Type B pancreatic cell (in vitro differentiated cells): ENCODE measurements around the gene SHROOM4. TPM values are rescaled to one million over a fixed set of nuclear protein-coding genes. Genes with fewer than 3 reads are reported as not detected.
A peak's percentile ranks its signal among the peaks of the same experiment; 100 is the strongest.

ENCODE experiments used
- DNase-seq: peaks from one replicate; pipeline ENCODE4 v3.0.0; 2021; ENCODE audit warnings: mixed read lengths; ENCODE audit not compliant: unreplicated experiment; ENCODE audit errors: extremely low spot score
- H3K27ac Mint-ChIP-seq: 2 replicates; pipeline ENCODE4 v1.8.0; 2021; ENCODE audit warnings: mild to moderate bottlenecking, mixed read lengths
- H3K27me3 Mint-ChIP-seq: 2 replicates; pipeline ENCODE4 v1.8.0; 2021; ENCODE audit warnings: mixed read lengths
- H3K36me3 Mint-ChIP-seq: 2 replicates; pipeline ENCODE4 v1.8.0; 2021; ENCODE audit warnings: mixed read lengths
- H3K4me1 Mint-ChIP-seq: one replicate; pipeline ENCODE4 v1.8.0; 2021; ENCODE audit warnings: mixed read lengths; ENCODE audit not compliant: unreplicated experiment
- H3K4me3 Mint-ChIP-seq: 2 replicates; pipeline ENCODE4 v1.8.0; 2021; ENCODE audit warnings: mild to moderate bottlenecking, mixed read lengths
- H3K9me3 Mint-ChIP-seq: 2 replicates; pipeline ENCODE4 v1.8.0; 2021; ENCODE audit warnings: mixed read lengths
- CTCF ChIP-seq: fragments of 200-600 bp; sonication (generic); conservative IDR thresholded peaks from 2 replicates; pipeline ENCODE4 v1.5.0; 2021; ENCODE audit warnings: antibody characterized with exemption, mild to moderate bottlenecking
- total RNA-seq: library from RNA; stranded (reverse); gene quantifications from 2 replicates; pipeline ENCODE4 v1.2.1, GENCODE V29; 2021; ENCODE audit warnings: low replicate concordance

The SHROOM4 gene
- total RNA-seq, 1 donor from 2014 or later = 13.3 TPM

GRCh38 chrX:50721764-50722521 lies 92.1 kb downstream of the SHROOM4 start:
- peaks cover 20% of the 10 kb centered on the region for H3K4me1 Mint-ChIP-seq
- peak overlapping the region; percentile 25 for H3K27ac Mint-ChIP-seq
- no peaks in the 10 kb centered on the region for H3K9me3 Mint-ChIP-seq
- H3K27me3 Mint-ChIP-seq = no peaks in the 10 kb centered on the region
- no peak for TF ChIP-seq CTCF
- DNase-seq = no peak
- H3K36me3 Mint-ChIP-seq = no peaks in the 10 kb centered on the region
- H3K4me3 Mint-ChIP-seq = no peak overlapping the region

GRCh38 chrX:50719614-50720013 lies 94.4 kb downstream of the SHROOM4 start:
- Mint-ChIP-seq H3K36me3 (no peaks in the 10 kb centered on the region), H3K27ac (no peak overlapping the region), H3K4me3 (no peak overlapping the region), H3K27me3 (no peaks in the 10 kb centered on the region), H3K9me3 (no peaks in the 10 kb centered on the region), H3K4me1 (peaks cover 20% of the 10 kb centered on the region)
- no peak for TF ChIP-seq CTCF
- DNase-seq = no peak

- no peaks in the 10 kb centered on the region for H3K36me3 Mint-ChIP-seq
These were observed 95.2 kb downstream of the SHROOM4 start for GRCh38 chrX:50718776-50719175.

GRCh38 chrX:50716706-50717105 lies 97.3 kb downstream of the SHROOM4 start:
- H3K36me3 Mint-ChIP-seq = no peaks in the 10 kb centered on the region
- H3K9me3 Mint-ChIP-seq = no peaks in the 10 kb centered on the region
- no peak for DNase-seq
- peaks cover 3% of the 10 kb centered on the region for H3K4me1 Mint-ChIP-seq
- H3K27ac Mint-ChIP-seq = no peak overlapping the region
- TF ChIP-seq CTCF = no peak
- H3K4me3 Mint-ChIP-seq = no peak overlapping the region
- no peaks in the 10 kb centered on the region for H3K27me3 Mint-ChIP-seq

More at GRCh38 chrX:50718776-50719175, 95.2 kb downstream of the SHROOM4 start:
- Mint-ChIP-seq H3K4me3 (no peak overlapping the region), H3K27ac (no peak overlapping the region), H3K27me3 (no peaks in the 10 kb centered on the region), H3K4me1 (peaks cover 17% of the 10 kb centered on the region), H3K9me3 (no peaks in the 10 kb centered on the region)
- no peak for TF ChIP-seq CTCF
- no peak for DNase-seq

- Mint-ChIP-seq H3K9me3 (no peaks in the 10 kb centered on the region), H3K36me3 (peaks cover 3% of the 10 kb centered on the region), H3K27ac (no peak overlapping the region), H3K4me3 (no peak overlapping the region), H3K4me1 (peaks cover 5% of the 10 kb centered on the region), H3K27me3 (no peaks in the 10 kb centered on the region)
- no peak for DNase-seq
- TF ChIP-seq CTCF = no peak
These were observed 101.2 kb downstream of the SHROOM4 start for GRCh38 chrX:50712777-50713176.
